Mesendoderm (in vitro differentiated cells): ENCODE data around the gene MAP2K3.

ENCODE experiments used
- DNase-seq: peaks from one replicate; pipeline ENCODE4 v3.0.0; 2013
- H2AK5ac ChIP-seq: 2 replicates; pipeline ENCODE4 v1.6.1; 2013; ENCODE audit warnings: low read length, inconsistent platforms
- H2BK120ac ChIP-seq: 2 replicates; pipeline ENCODE4 v1.6.1; 2013; ENCODE audit warnings: low read depth, mild to moderate bottlenecking, low read length, moderate library complexity, mixed read lengths
- H2BK15ac ChIP-seq: replicated peaks from 2 replicates; pipeline ENCODE4 v1.6.1; 2013; ENCODE audit warnings: low read depth, mild to moderate bottlenecking, moderate library complexity
- H2BK5ac ChIP-seq: 2 replicates; pipeline ENCODE4 v1.6.1; 2013; ENCODE audit warnings: low read length, inconsistent platforms
- H3K18ac ChIP-seq: 2 replicates; pipeline ENCODE4 v1.6.1; 2013; ENCODE audit warnings: mild to moderate bottlenecking, low read length, mixed read lengths
- H3K23ac ChIP-seq: one replicate; pipeline ENCODE4 v1.6.1; 2013; ENCODE audit warnings: low read length
- H3K27ac ChIP-seq: 2 replicates; pipeline ENCODE4 v1.5.1; 2013; ENCODE audit warnings: low read depth, mild to moderate bottlenecking, inconsistent platforms, low read length, moderate library complexity
- H3K27me3 ChIP-seq: 2 replicates; pipeline ENCODE4 v1.6.1; 2013; ENCODE audit warnings: low read length, control low read depth, mild to moderate bottlenecking, inconsistent platforms; ENCODE audit not compliant: insufficient read depth, poor library complexity
- H3K36me3 ChIP-seq: 2 replicates; pipeline ENCODE4 v1.6.1; 2013; ENCODE audit warnings: low read length, inconsistent platforms; ENCODE audit not compliant: control insufficient read depth, insufficient read depth
- H3K4ac ChIP-seq: one replicate; pipeline ENCODE4 v1.6.1; 2013; ENCODE audit warnings: low read depth, mild to moderate bottlenecking, low read length, moderate library complexity
- H3K4me1 ChIP-seq: 2 replicates; pipeline ENCODE4 v1.6.1; 2013; ENCODE audit warnings: low read depth, low read length, inconsistent platforms; ENCODE audit not compliant: control insufficient read depth
- H3K4me2 ChIP-seq: 2 replicates; pipeline ENCODE4 v1.6.1; 2013; ENCODE audit warnings: low read length
- H3K4me3 ChIP-seq: 2 replicates; pipeline ENCODE4 v1.5.1; 2013; ENCODE audit warnings: mild to moderate bottlenecking, low read length
- H3K56ac ChIP-seq: one replicate; pipeline ENCODE4 v1.6.1; 2013; ENCODE audit warnings: low read length
- H3K79me1 ChIP-seq: 2 replicates; pipeline ENCODE4 v1.6.1; 2013; ENCODE audit warnings: low read length, inconsistent platforms
- H3K79me2 ChIP-seq: 2 replicates; pipeline ENCODE4 v1.6.1; 2013; ENCODE audit warnings: mild to moderate bottlenecking, low read length; ENCODE audit not compliant: control insufficient read depth, insufficient read depth
- H3K9ac ChIP-seq: 2 replicates; pipeline ENCODE4 v1.6.1; 2013; ENCODE audit warnings: low read length, inconsistent platforms
- H4K5ac ChIP-seq: one replicate; pipeline ENCODE4 v1.6.1; 2013; ENCODE audit warnings: low read length
- H4K8ac ChIP-seq: one replicate; pipeline ENCODE4 v1.6.1; 2013; ENCODE audit warnings: low read depth, mild to moderate bottlenecking, control low read depth, low read length, moderate library complexity
- WGBS: extraction: QIAGEN DNeasy Blood & Tissue Kit; methylation state at CpG from one replicate; pipeline ENCODE4 v1.1.7; 2013; ENCODE audit warnings: low lambda C conversion rate, missing lambda C conversion rate; ENCODE audit not compliant: insufficient coverage; ENCODE audit errors: extremely low coverage; 5-methylcytosine and 5-hydroxymethylcytosine counted together

The MAP2K3 gene

DNA sequence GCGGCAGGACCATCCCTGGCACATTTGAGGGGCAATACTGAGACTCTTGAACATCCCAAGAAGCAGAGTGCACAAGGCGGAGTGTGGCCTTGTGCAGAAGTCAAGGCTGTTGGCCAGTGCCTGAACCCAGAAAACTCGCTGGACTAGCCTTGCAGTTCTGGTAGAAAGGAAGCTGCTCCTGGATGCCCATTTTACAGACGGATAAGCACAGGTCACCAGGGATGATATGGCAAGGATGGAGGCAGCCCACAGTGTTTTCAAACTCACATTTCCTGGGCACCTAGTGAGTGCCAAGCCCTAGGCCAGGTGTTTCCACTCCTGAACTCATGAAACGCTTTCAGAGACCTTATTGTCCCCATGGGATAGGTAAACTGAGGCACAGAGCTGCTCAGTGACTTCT is 1.7 kb upstream of the MAP2K3 start:
- H3K27me3 ChIP-seq: no peaks in the 10 kb centered on the region
- no peak overlapping the region for H3K56ac ChIP-seq
- H3K23ac ChIP-seq: no peak overlapping the region
- no CpG with 5 or more reads among the region's 5 CpGs for WGBS
- H3K4me1 ChIP-seq: peaks cover 6% of the 10 kb centered on the region
- H3K9ac ChIP-seq: no peak overlapping the region
- H3K36me3 ChIP-seq: no peaks in the 10 kb centered on the region
- H3K79me1 ChIP-seq: peaks cover 20% of the 10 kb centered on the region
- no peak overlapping the region for H4K8ac ChIP-seq
- no peak overlapping the region for H2BK5ac ChIP-seq
- no peak overlapping the region for H3K4ac ChIP-seq
- H2BK120ac ChIP-seq: no peak overlapping the region
- H4K5ac ChIP-seq: no peak overlapping the region
- no peak overlapping the region for H2BK15ac ChIP-seq
- no peak overlapping the region for H3K18ac ChIP-seq
- no peak overlapping the region for H2AK5ac ChIP-seq
- peaks cover 26% of the 10 kb centered on the region for H3K79me2 ChIP-seq
- H3K4me2 ChIP-seq: no peak overlapping the region
- H3K4me3 ChIP-seq: no peak overlapping the region
- no peak overlapping the region for H3K27ac ChIP-seq
- no peak for DNase-seq

DNA sequence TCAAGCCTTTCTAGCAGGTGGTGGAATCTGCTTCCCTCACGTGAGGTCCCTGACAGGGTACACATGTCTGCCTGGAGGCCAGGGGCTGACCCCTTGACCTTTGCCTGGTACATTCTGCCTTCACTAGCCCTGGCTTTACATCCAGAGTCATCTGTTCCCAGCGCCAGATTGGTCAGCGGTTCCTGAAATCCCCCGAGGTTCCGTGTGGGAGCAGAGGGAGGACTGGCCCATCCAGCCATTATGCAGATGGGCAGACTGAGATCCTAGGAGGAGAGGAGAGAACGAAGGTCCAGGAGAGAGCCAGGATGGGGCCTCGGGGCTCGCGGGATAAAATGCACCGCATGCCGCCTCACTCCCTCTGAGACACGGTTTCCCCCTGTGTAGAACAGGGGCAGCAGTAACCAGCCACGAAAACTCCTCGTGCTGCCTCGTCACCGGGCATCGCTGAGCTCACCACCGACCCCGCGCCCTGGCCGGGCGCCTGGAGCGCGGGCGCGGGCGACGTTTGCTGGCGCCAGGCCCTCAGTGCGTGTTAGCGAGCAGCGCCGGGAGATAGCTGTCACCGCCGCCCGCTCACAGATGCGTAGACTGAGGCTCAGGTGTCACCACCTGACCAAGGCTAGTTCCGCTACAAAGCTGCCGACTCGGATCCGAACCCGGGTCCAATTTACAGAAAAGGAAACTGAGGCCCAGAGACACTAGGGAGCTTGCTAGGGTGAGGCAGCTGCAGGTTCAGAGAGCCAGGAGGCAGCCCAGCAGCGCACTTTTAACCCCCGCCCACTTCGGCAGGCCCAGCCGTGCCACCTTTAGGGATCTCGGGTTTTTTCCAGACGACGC is 811 bp upstream of the MAP2K3 start:
- Histone ChIP-seq H3K4me1 (peaks cover 6% of the 10 kb centered on the region), H3K4me2 (peak overlapping the region; percentile 64), H4K8ac (no peak overlapping the region), H2BK15ac (no peak overlapping the region), H2AK5ac (no peak overlapping the region), H2BK120ac (no peak overlapping the region), H3K79me2 (peaks cover 35% of the 10 kb centered on the region), H3K23ac (no peak overlapping the region), H3K9ac (peak overlapping the region; percentile 45), H4K5ac (no peak overlapping the region), H3K18ac (no peak overlapping the region), H3K4ac (no peak overlapping the region), H3K36me3 (no peaks in the 10 kb centered on the region), H3K4me3 (peak overlapping the region; percentile 25), H3K27ac (no peak overlapping the region), H3K56ac (peak overlapping the region; percentile 25), H3K27me3 (no peaks in the 10 kb centered on the region), H2BK5ac (no peak overlapping the region), H3K79me1 (peaks cover 28% of the 10 kb centered on the region)
- no CpG with 5 or more reads among the region's 49 CpGs for WGBS
- DNase-seq: no peak

DNA sequence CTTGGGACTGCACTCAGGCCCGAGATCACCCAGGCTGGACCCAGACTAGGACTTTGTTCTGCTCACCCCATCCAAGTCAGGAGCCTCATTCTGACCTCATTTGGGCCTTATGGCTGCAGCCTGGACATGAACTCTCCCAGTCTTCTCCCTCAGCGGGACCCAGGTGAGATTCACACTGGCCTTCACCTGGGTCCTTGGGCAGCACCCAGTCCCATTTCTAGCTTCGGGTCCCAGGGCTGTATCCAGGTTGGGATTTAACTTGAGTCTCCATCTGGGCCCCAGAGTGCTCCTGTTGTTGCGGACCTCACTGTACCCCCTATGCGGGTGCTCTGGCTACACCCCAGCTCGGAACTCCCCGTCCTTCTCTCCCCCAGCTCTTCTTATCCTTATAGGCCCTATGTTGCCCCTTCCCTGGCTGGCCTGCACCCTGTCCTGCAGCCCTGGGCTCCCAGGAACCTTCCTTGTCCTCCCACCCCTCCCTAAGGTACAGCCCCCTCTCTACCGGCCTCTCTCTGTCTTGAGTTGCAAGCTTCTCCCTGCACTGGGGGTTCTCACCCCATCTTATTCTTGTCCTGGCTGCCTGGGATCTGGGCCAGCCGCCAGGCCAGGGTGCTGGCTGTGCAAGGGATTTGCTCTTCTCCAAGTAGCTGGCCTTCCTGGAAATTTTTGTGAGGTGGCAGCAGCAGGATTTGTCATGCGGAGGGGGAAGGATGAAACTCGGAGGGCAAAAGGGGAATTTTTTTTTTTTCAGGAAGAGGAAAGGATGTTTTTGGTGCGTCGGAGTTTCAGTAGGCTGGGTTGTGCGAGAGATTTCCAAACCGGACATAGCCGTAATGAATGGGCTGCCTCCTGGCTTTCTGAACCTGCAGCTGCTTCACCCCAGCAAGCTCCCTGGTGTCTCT is 904 bp downstream of the MAP2K3 start:
- Histone ChIP-seq H2AK5ac (no peak overlapping the region), H3K79me1 (peaks cover 37% of the 10 kb centered on the region), H4K8ac (no peak overlapping the region), H3K23ac (no peak overlapping the region), H3K9ac (peak overlapping the region; percentile 82), H3K4me2 (peak overlapping the region; percentile 82), H3K27ac (no peak overlapping the region), H3K56ac (peak overlapping the region; percentile 68), H3K79me2 (peaks cover 43% of the 10 kb centered on the region), H4K5ac (no peak overlapping the region), H3K4me1 (peaks cover 6% of the 10 kb centered on the region), H3K36me3 (no peaks in the 10 kb centered on the region), H2BK120ac (no peak overlapping the region), H2BK5ac (no peak overlapping the region), H2BK15ac (no peak overlapping the region), H3K27me3 (no peaks in the 10 kb centered on the region), H3K18ac (peak overlapping the region; percentile 41), H3K4ac (peak overlapping the region; percentile 63), H3K4me3 (peak overlapping the region; percentile 73)
- no peak for DNase-seq
- WGBS: no CpG with 5 or more reads among the region's 16 CpGs

DNA sequence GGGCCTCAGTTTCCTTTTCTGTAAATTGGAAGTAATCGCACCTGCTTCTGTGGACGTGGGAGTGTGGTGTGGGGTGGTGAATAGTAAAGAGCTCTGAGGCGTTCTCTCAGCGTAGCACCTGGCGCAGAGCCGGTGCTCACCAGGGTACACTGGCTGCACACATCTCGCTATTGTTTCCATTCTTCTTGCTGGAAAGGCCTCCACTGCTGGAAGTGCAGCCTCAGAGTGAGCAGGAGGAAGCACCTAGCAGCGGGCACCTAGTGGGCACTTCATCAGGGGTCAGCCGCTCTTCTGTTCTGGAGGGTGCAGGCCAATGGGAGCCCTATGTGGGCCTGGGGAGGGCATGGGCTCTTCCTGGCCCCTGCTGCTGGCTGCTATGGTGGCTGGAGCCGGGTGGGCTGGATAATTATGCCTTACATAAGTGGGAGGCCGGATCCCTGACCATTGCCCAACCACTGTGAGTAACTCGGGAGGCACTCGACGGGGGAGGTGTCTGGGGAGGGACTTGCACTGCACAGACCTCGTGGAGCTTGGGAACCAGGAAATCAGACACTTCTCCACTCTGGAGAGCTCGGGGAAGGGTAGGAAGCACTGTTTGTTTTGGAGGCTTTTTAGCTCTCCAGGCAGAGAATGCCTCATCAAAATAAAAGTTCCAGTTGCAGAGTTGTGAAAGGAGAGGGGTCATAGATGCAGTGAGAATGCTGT is 1.7 kb downstream of the MAP2K3 start:
- peak overlapping the region; percentile 73 for H3K56ac ChIP-seq
- peaks cover 37% of the 10 kb centered on the region for H3K79me1 ChIP-seq
- H2BK5ac ChIP-seq: no peak overlapping the region
- WGBS: no CpG with 5 or more reads among the region's 16 CpGs
- H4K5ac ChIP-seq: no peak overlapping the region
- H3K9ac ChIP-seq: peak overlapping the region; percentile 82
- peak; percentile 63 for DNase-seq
- H3K36me3 ChIP-seq: no peaks in the 10 kb centered on the region
- no peak overlapping the region for H2AK5ac ChIP-seq
- H3K23ac ChIP-seq: peak overlapping the region; percentile 80
- no peak overlapping the region for H4K8ac ChIP-seq
- peaks cover 6% of the 10 kb centered on the region for H3K4me1 ChIP-seq
- H3K4me2 ChIP-seq: peak overlapping the region; percentile 82
- no peak overlapping the region for H3K18ac ChIP-seq
- H3K79me2 ChIP-seq: peaks cover 43% of the 10 kb centered on the region
- H2BK120ac ChIP-seq: no peak overlapping the region
- no peaks in the 10 kb centered on the region for H3K27me3 ChIP-seq
- no peak overlapping the region for H3K27ac ChIP-seq
- H2BK15ac ChIP-seq: no peak overlapping the region
- no peak overlapping the region for H3K4ac ChIP-seq
- no peak overlapping the region for H3K4me3 ChIP-seq

DNA sequence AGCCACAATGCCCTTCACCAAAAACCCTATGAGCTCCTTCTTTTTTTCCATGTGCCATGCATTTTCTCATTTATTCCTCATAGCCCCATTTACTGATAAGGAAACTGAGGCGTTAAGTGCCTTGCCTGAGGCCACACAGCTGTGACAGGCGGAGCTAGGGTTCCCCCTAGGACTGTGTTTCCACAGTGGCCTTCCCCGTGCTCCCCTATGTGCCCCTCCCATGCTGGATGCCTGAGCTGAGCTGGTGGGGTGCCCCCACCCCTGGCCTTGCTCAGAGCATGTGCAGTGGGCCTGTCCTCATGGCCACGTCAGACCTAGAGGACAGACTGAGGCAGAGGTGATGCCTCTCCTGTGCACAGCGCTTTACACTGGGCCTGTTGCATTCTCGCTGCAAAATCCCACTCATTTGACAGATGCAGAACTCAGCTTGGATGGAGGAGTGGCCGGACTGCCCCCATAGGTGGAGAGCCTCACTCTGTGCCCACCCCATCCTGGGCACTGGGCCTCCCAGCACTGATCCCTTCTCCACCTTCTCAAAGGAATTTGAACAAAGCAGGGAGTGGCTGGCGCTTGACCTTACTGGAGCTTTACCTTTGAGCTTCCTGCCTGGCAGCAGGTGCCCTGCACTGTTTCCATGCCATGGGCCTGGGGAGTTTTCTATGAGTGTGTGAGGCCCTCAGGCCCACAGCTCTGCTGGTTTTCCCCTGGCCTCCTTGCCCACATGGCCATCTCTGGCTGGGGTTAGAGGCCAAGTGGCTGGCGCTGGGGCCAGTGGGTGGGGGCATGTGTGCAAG is 2.6 kb downstream of the MAP2K3 start:
- H2BK120ac ChIP-seq: no peak overlapping the region
- no peak overlapping the region for H3K4me3 ChIP-seq
- H3K56ac ChIP-seq: peak overlapping the region; percentile 73
- no peak overlapping the region for H3K23ac ChIP-seq
- no CpG with 5 or more reads among the region's 9 CpGs for WGBS
- no peak overlapping the region for H3K4ac ChIP-seq
- no peaks in the 10 kb centered on the region for H3K27me3 ChIP-seq
- H3K79me2 ChIP-seq: peaks cover 47% of the 10 kb centered on the region
- H3K79me1 ChIP-seq: peaks cover 45% of the 10 kb centered on the region
- peaks cover 6% of the 10 kb centered on the region for H3K4me1 ChIP-seq
- no peak for DNase-seq
- H3K36me3 ChIP-seq: no peaks in the 10 kb centered on the region
- no peak overlapping the region for H3K18ac ChIP-seq
- no peak overlapping the region for H2BK15ac ChIP-seq
- H3K4me2 ChIP-seq: no peak overlapping the region
- H4K5ac ChIP-seq: no peak overlapping the region
- H4K8ac ChIP-seq: no peak overlapping the region
- no peak overlapping the region for H2AK5ac ChIP-seq
- H3K9ac ChIP-seq: peak overlapping the region; percentile 82
- no peak overlapping the region for H3K27ac ChIP-seq
- no peak overlapping the region for H2BK5ac ChIP-seq
